ENCODE measurements around the gene PDE6H. TPM values are rescaled to one million over a fixed set of nuclear protein-coding genes. Genes with fewer than 3 reads are reported as not detected.

PDE6H gene
- not detected in 2 replicates for total RNA-seq (ENCODE audit: low replicate concordance)
- long read RNA-seq: 0 reads

GRCh38 chr12:14972816-14973215, at the start of gene PDE6H:
Gene PDE6H, plus strand, starts transcription at chr12:14973042. Its CDS starts 4,971 bp downstream, at chr12:14978013.
- H3K9me3 Mint-ChIP-seq: no peaks in the 10 kb centered on the region
- H3K4me1 Mint-ChIP-seq (ENCODE audit: unreplicated experiment): no peaks in the 10 kb centered on the region
- no peak for TF ChIP-seq CTCF (conservative IDR thresholded peaks at IDR 0.05)
- no peak within 1 kb of the TSS for H3K4me3 Mint-ChIP-seq
- H3K36me3 Mint-ChIP-seq: peaks cover 3% of the 10 kb centered on the region
- no peak within 1 kb of the TSS for H3K27ac Mint-ChIP-seq
- peaks cover 5% of the 10 kb centered on the region for H3K27me3 Mint-ChIP-seq
- DNase-seq (ENCODE audit: extremely low spot score, unreplicated experiment): no peak

- Mint-ChIP-seq H3K4me1 (ENCODE audit: unreplicated experiment) (peaks cover 3% of the 10 kb centered on the region), H3K27ac (no peak overlapping the region), H3K4me3 (no peak overlapping the region), H3K36me3 (peaks cover 22% of the 10 kb centered on the region), H3K27me3 (no peaks in the 10 kb centered on the region), H3K9me3 (no peaks in the 10 kb centered on the region)
- no peak for DNase-seq (ENCODE audit: extremely low spot score, unreplicated experiment)
- no peak for TF ChIP-seq CTCF (conservative IDR thresholded peaks at IDR 0.05)
Measured at GRCh38 chr12:14923944-14924343, 48.9 kb upstream of the PDE6H start.

GRCh38 chr12:14924541-14924940, 48.3 kb upstream of the PDE6H start:
- Mint-ChIP-seq H3K36me3 (peaks cover 20% of the 10 kb centered on the region), H3K27ac (no peak overlapping the region), H3K27me3 (no peaks in the 10 kb centered on the region), H3K4me3 (no peak overlapping the region), H3K9me3 (no peaks in the 10 kb centered on the region), H3K4me1 (ENCODE audit: unreplicated experiment) (peaks cover 4% of the 10 kb centered on the region)
- DNase-seq (ENCODE audit: extremely low spot score, unreplicated experiment): no peak
- TF ChIP-seq CTCF (conservative IDR thresholded peaks at IDR 0.05): no peak

GRCh38 chr12:14927267-14927666, 45.6 kb upstream of the PDE6H start:
- H3K36me3 Mint-ChIP-seq: peaks cover 17% of the 10 kb centered on the region
- H3K9me3 Mint-ChIP-seq: no peaks in the 10 kb centered on the region
- H3K27me3 Mint-ChIP-seq: no peaks in the 10 kb centered on the region
- DNase-seq (ENCODE audit: extremely low spot score, unreplicated experiment): no peak
- peak overlapping the region; percentile 42 for H3K27ac Mint-ChIP-seq
- H3K4me1 Mint-ChIP-seq (ENCODE audit: unreplicated experiment): peaks cover 7% of the 10 kb centered on the region
- no peak for TF ChIP-seq CTCF (conservative IDR thresholded peaks at IDR 0.05)
- peak overlapping the region; percentile 85 for H3K4me3 Mint-ChIP-seq

- Mint-ChIP-seq H3K27me3 (no peaks in the 10 kb centered on the region), H3K4me3 (peak overlapping the region; percentile 92), H3K36me3 (peaks cover 24% of the 10 kb centered on the region), H3K4me1 (ENCODE audit: unreplicated experiment) (peaks cover 7% of the 10 kb centered on the region), H3K27ac (peak overlapping the region; percentile 93), H3K9me3 (no peaks in the 10 kb centered on the region)
- DNase-seq (ENCODE audit: extremely low spot score, unreplicated experiment): no peak
- no peak for TF ChIP-seq CTCF (conservative IDR thresholded peaks at IDR 0.05)
Measured at GRCh38 chr12:14928931-14929330, 43.9 kb upstream of the PDE6H start.

GRCh38 chr12:14930299-14930698, 42.5 kb upstream of the PDE6H start:
- no peaks in the 10 kb centered on the region for H3K27me3 Mint-ChIP-seq
- H3K27ac Mint-ChIP-seq: peak overlapping the region; percentile 84
- no peak for DNase-seq (ENCODE audit: extremely low spot score, unreplicated experiment)
- peaks cover 25% of the 10 kb centered on the region for H3K36me3 Mint-ChIP-seq
- H3K4me3 Mint-ChIP-seq: peak overlapping the region; percentile 64
- H3K9me3 Mint-ChIP-seq: no peaks in the 10 kb centered on the region
- no peak for TF ChIP-seq CTCF (conservative IDR thresholded peaks at IDR 0.05)
- peaks cover 10% of the 10 kb centered on the region for H3K4me1 Mint-ChIP-seq (ENCODE audit: unreplicated experiment)

Measured in type B pancreatic cell (in vitro differentiated cells).